PFSK-1 (cell line): ENCODE results near the gene AVL9.

ENCODE experiments used
- POLR2AphosphoS5 ChIP-seq: IDR thresholded peaks from 2 replicates; pipeline ENCODE4 v1.6.1; 2012; ENCODE audit warnings: low read depth, mild to moderate bottlenecking, control low read depth, low read length, moderate library complexity
- REST ChIP-seq, 2 experiments: IDR thresholded peaks; 2 replicates each; pipeline versions ENCODE4 v1.6.1 to v1.8.0; 2011 to 2012; ENCODE audit warnings: low read depth in 2 of 2, low read length in 2 of 2, control low read depth in 1 of 2, inconsistent platforms in 1 of 2, mild to moderate bottlenecking in 1 of 2, moderate library complexity in 1 of 2; ENCODE audit not compliant: insufficient read depth in 1 of 2
- TAF1 ChIP-seq: IDR thresholded peaks from 2 replicates; pipeline ENCODE4 v1.6.1; 2012; ENCODE audit warnings: low read length, control low read depth, borderline replicate concordance; ENCODE audit not compliant: insufficient read depth

- TF ChIP-seq POLR2AphosphoS5 = no peak
- TF ChIP-seq TAF1 = no peak
- no peak for TF ChIP-seq REST (IDR thresholded peaks at IDR 0.05; ENCODE audit: insufficient read depth in 1 of 2, low read depth in 2 of 2, low read length in 2 of 2)
Measured at GRCh38 chr7:32458025-32458424, 37.3 kb upstream of the AVL9 start.
